GM06990 (cell line): ENCODE data around the gene NTM.
A peak's percentile ranks its signal among the peaks of the same experiment; 100 is the strongest.

Experiments
- DNase-seq: peaks from one replicate; pipeline ENCODE4 v3.0.0-alpha.2; 2011; ENCODE audit not compliant: insufficient read length; ENCODE audit errors: extremely low read depth
- H3K27me3 ChIP-seq: replicated peaks from 2 replicates; pipeline ENCODE4 v1.6.0; 2011; ENCODE audit warnings: low read length; ENCODE audit not compliant: control insufficient read depth, insufficient read depth
- H3K36me3 ChIP-seq: 2 replicates; pipeline ENCODE4 v1.5.1; 2011; ENCODE audit warnings: low read length; ENCODE audit not compliant: control insufficient read depth, insufficient read depth
- H3K4me3 ChIP-seq: replicated peaks from 2 replicates; pipeline ENCODE4 v1.5.1; 2011; ENCODE audit warnings: low read depth, mild to moderate bottlenecking, control low read depth, low read length
- CTCF ChIP-seq: IDR thresholded peaks from 2 replicates; pipeline ENCODE4 v1.5.1; 2011; ENCODE audit warnings: low read length, control low read depth, mild to moderate bottlenecking, inconsistent platforms; ENCODE audit not compliant: insufficient read depth, poor library complexity, severe bottlenecking

Gene NTM

GRCh38 chr11:131864228-131864627 lies 493.8 kb downstream of the NTM start:
- TF ChIP-seq CTCF: no peak
- Histone ChIP-seq H3K27me3 (0 out of 2 replicates have a peak, but pooled peaks cover 1% of the 10 kb centered on the region), H3K36me3 (no peaks in the 10 kb centered on the region), H3K4me3 (no peak overlapping the region)
- no peak for DNase-seq

GRCh38 chr11:131865860-131866259 lies 495.4 kb downstream of the NTM start:
- DNase-seq: no peak
- 0 out of 2 replicates have a peak, but pooled peaks cover 1% of the 10 kb centered on the region for H3K27me3 ChIP-seq
- TF ChIP-seq CTCF: no peak
- no peaks in the 10 kb centered on the region for H3K36me3 ChIP-seq
- H3K4me3 ChIP-seq: no peak overlapping the region

GRCh38 chr11:131866535-131867400 lies 496.4 kb downstream of the NTM start:
- TF ChIP-seq CTCF: no peak
- DNase-seq: no peak
- H3K27me3 ChIP-seq: 0 out of 2 replicates have a peak, but pooled peaks cover 1% of the 10 kb centered on the region

GRCh38 chr11:131867457-131868257 lies 497.2 kb downstream of the NTM start:
- peak; percentile 37 for DNase-seq
- Histone ChIP-seq H3K27me3 (0 out of 2 replicates have a peak, but pooled peaks cover 1% of the 10 kb centered on the region), H3K36me3 (no peaks in the 10 kb centered on the region), H3K4me3 (no peak overlapping the region)
- TF ChIP-seq CTCF: peak; percentile 86

More at GRCh38 chr11:131866535-131867400, 496.4 kb downstream of the NTM start:
- Histone ChIP-seq H3K4me3 (no peak overlapping the region), H3K36me3 (no peaks in the 10 kb centered on the region)

GRCh38 chr11:131868629-131869507 lies 498.5 kb downstream of the NTM start:
- H3K27me3 ChIP-seq: 0 out of 2 replicates have a peak, but pooled peaks cover 1% of the 10 kb centered on the region
- no peak for TF ChIP-seq CTCF
- H3K36me3 ChIP-seq: no peaks in the 10 kb centered on the region
- no peak for DNase-seq
- no peak overlapping the region for H3K4me3 ChIP-seq
